ENCODE measurements around the gene ABCB6. TPM values are rescaled to one million over a fixed set of nuclear protein-coding genes. Genes with fewer than 3 reads are reported as not detected.
"Not testable (repeated sequence)": the region's sequence is repeated elsewhere in the genome, so short reads cannot be mapped to it uniquely, and the experiment has no call there.

Gene ABCB6
- total RNA-seq, 4 donors from 2014 or later: 18.0 to 42.1 (median 33.3) TPM

- peak overlapping the region; percentile 82 to 92 (median 86) for H3K4me3 ChIP-seq
- H3K27ac ChIP-seq: peak overlapping the region; percentile 98 to 99 (median 98)
- no peak for DNase-seq
- no peaks in the 10 kb centered on the region for H3K27me3 ChIP-seq
- H3K36me3 ChIP-seq: peaks cover 0 to 26% (median 0%) of the 10 kb centered on the region in 3 donors
- H3K4me1 ChIP-seq: peaks cover 0 to 24% (median 8%) of the 10 kb centered on the region in 4 donors
- no peaks in the 10 kb centered on the region for H3K9me3 ChIP-seq
- TF ChIP-seq POLR2A (IDR thresholded peaks at IDR 0.05) (no peak), CTCF (IDR thresholded peaks at IDR 0.05) (no peak)
Measured at GRCh38 chr2:219205981-219206327, 12.8 kb downstream of the ABCB6 start.

GRCh38 chr2:219205165-219205538 is 13.6 kb downstream of the ABCB6 start:
- DNase-seq: peak in 1 of 3 donors; percentile 17
- Histone ChIP-seq H3K27me3 (no peaks in the 10 kb centered on the region), H3K4me1 (peaks cover 0 to 24% (median 7%) of the 10 kb centered on the region in 4 donors), H3K36me3 (peaks cover 0 to 24% (median 0%) of the 10 kb centered on the region in 3 donors), H3K9me3 (no peaks in the 10 kb centered on the region), H3K27ac (no peak overlapping the region), H3K4me3 (no peak overlapping the region)
- TF ChIP-seq POLR2A (IDR thresholded peaks at IDR 0.05) (no peak), CTCF (IDR thresholded peaks at IDR 0.05) (no peak)

- Histone ChIP-seq H3K4me3 (no peak overlapping the region), H3K9me3 (no peaks in the 10 kb centered on the region), H3K4me1 (peaks cover 0 to 24% (median 7%) of the 10 kb centered on the region in 4 donors), H3K36me3 (peaks cover 0 to 18% (median 0%) of the 10 kb centered on the region in 3 donors), H3K27me3 (no peaks in the 10 kb centered on the region), H3K27ac (no peak overlapping the region)
- no peak for TF ChIP-seq POLR2A (IDR thresholded peaks at IDR 0.05)
- DNase-seq: peak in 1 of 3 donors; percentile 26
Measured at GRCh38 chr2:219204425-219205164, 14.2 kb downstream of the ABCB6 start.

GRCh38 chr2:219201331-219201730 is 17.4 kb downstream of the ABCB6 start:
- not testable (repeated sequence) for H3K4me1 ChIP-seq, H3K36me3 ChIP-seq, H3K4me3 ChIP-seq, H3K9me3 ChIP-seq, H3K27me3 ChIP-seq, H3K27ac ChIP-seq
- DNase-seq: peak in 1 of 3 donors; percentile 24

- not testable (repeated sequence) for H3K36me3 ChIP-seq, H3K27ac ChIP-seq, H3K9me3 ChIP-seq, H3K27me3 ChIP-seq, H3K4me1 ChIP-seq, H3K4me3 ChIP-seq
- peak in 1 of 3 donors; percentile 46 for DNase-seq
- TF ChIP-seq POLR2A (IDR thresholded peaks at IDR 0.05): peak in 1 of 2 donors; percentile 42
Measured at GRCh38 chr2:219200502-219201326, 18.0 kb downstream of the ABCB6 start.

- TF ChIP-seq CTCF (IDR thresholded peaks at IDR 0.05) (no peak), POLR2A (IDR thresholded peaks at IDR 0.05) (no peak)
Measured at GRCh38 chr2:219199470-219200211, 19.1 kb downstream of the ABCB6 start.

More at GRCh38 chr2:219199470-219200211, 19.1 kb downstream of the ABCB6 start:
- no peak overlapping the region for H3K27ac ChIP-seq
- H3K27me3 ChIP-seq: no peaks in the 10 kb centered on the region
- peak in 1 of 3 donors; percentile 49 for DNase-seq
- H3K4me1 ChIP-seq: no peaks in the 10 kb centered on the region
- H3K9me3 ChIP-seq: no peaks in the 10 kb centered on the region
- H3K4me3 ChIP-seq: no peak overlapping the region
- no peaks in the 10 kb centered on the region for H3K36me3 ChIP-seq

Data from Peyer's patch (tissue), 4 donors.